Activated T-cell treated with anti-CD3 and anti-CD28 coated beads, Interleukin-2, amount 50 U/mL, for 1 hour (primary cell): ENCODE data around the gene CENPT.
"Not testable (repeated sequence)": the region's sequence is repeated elsewhere in the genome, so short reads cannot be mapped to it uniquely, and the experiment has no call there.

Source experiments
- DNase-seq: peaks from one replicate; pipeline ENCODE4 v3.0.0-alpha.2; 2020

CENPT gene

GRCh38 chr16:67873435-67874370, 26.2 kb upstream of the CENPT start:
- no peak for DNase-seq

- peak; percentile 93 for DNase-seq
Measured at GRCh38 chr16:67872631-67873434, 25.3 kb upstream of the CENPT start, which contains the start of gene EDC4. Gene EDC4, plus strand, starts transcription at chr16:67873052. Its CDS starts 210 bp downstream, at chr16:67873262.

- no peak for DNase-seq
Measured at GRCh38 chr16:67872131-67872630, 24.7 kb upstream of the CENPT start.

GRCh38 chr16:67871256-67871655, 23.8 kb upstream of the CENPT start:
- no peak for DNase-seq

- DNase-seq, result no peak
Measured at GRCh38 chr16:67869653-67870052, 22.2 kb upstream of the CENPT start.

- no peak for DNase-seq
Measured at GRCh38 chr16:67868290-67868689, 20.8 kb upstream of the CENPT start.

GRCh38 chr16:67865318-67865717, 17.8 kb upstream of the CENPT start:
- DNase-seq, result no peak

GRCh38 chr16:67864594-67864993, 17.1 kb upstream of the CENPT start:
- no peak for DNase-seq

GRCh38 chr16:67864044-67864443, 16.6 kb upstream of the CENPT start:
- not testable (repeated sequence) for DNase-seq

GRCh38 chr16:67862623-67863583, 15.4 kb upstream of the CENPT start:
- DNase-seq, result no peak

- DNase-seq, result no peak
Measured at GRCh38 chr16:67861877-67862276, 14.4 kb upstream of the CENPT start.

- DNase-seq, result no peak
Measured at GRCh38 chr16:67860589-67861398, 13.3 kb upstream of the CENPT start.

- DNase-seq, result no peak
Measured at GRCh38 chr16:67858500-67858899, 11.0 kb upstream of the CENPT start.

GRCh38 chr16:67857547-67858233, 10.2 kb upstream of the CENPT start:
- no peak for DNase-seq

- no peak for DNase-seq
Measured at GRCh38 chr16:67856927-67857546, 9.5 kb upstream of the CENPT start.

GRCh38 chr16:67855789-67856188, 8.3 kb upstream of the CENPT start:
- DNase-seq, result no peak

GRCh38 chr16:67853670-67854069, 6.2 kb upstream of the CENPT start:
- DNase-seq, result no peak

GRCh38 chr16:67848118-67848517, 625 bp upstream of the CENPT start:
- no peak for DNase-seq

GRCh38 chr16:67846320-67847063, 1.0 kb downstream of the CENPT start, which contains the start of gene NUTF2:
Gene NUTF2, plus strand, starts transcription at chr16:67846933. Its CDS starts 18,198 bp downstream, at chr16:67865131.
- DNase-seq, result peak; percentile 96

- DNase-seq, result no peak
Measured at GRCh38 chr16:67846063-67846319, 1.5 kb downstream of the CENPT start.
